Left ventricle myocardium inferior (tissue), 1 donor: ENCODE results near the gene PTPRN2. TPM values are rescaled to one million over a fixed set of nuclear protein-coding genes. Genes with fewer than 3 reads are reported as not detected.

ENCODE experiments used
- DNase-seq: peaks from one replicate; pipeline ENCODE4 v3.0.0-alpha.2; 2020
- H3K27ac ChIP-seq: fragments of 200-600 bp; replicated peaks from 2 replicates; pipeline ENCODE4 v1.8.0; 2021
- H3K27me3 ChIP-seq: fragments of 200-600 bp; 2 replicates; pipeline ENCODE4 v1.8.0; 2021; ENCODE audit warnings: low read depth
- H3K36me3 ChIP-seq: fragments of 200-600 bp; 2 replicates; pipeline ENCODE4 v1.8.0; 2021
- H3K4me1 ChIP-seq: fragments of 200-600 bp; 2 replicates; pipeline ENCODE4 v1.8.0; 2021
- H3K4me3 ChIP-seq: fragments of 200-600 bp; 2 replicates; pipeline ENCODE4 v1.8.0; 2021; ENCODE audit warnings: mild to moderate bottlenecking, moderate library complexity
- H3K9me3 ChIP-seq: fragments of 200-600 bp; replicated peaks from 2 replicates; pipeline ENCODE4 v1.8.0; 2021
- intact Hi-C: fragments of 100-400 bp; cut with micrococcal nuclease; formaldehyde crosslinking; loops from one replicate; pipeline ENCODE4 v1.11.0; 2022
- total RNA-seq: library from RNA; stranded (reverse); fragmentation: NEBNext Ultra II Directional; extraction: Animal tissue kit (Norgen Biotek cat#: 25700); gene quantifications from one replicate; pipeline ENCODE4 v1.2.1, GENCODE V29; 2021
- TF ChIP-seq, protein P1 (sequence below): fragments of 200-600 bp; IDR thresholded peaks from 2 replicates; pipeline ENCODE4 v1.8.0; 2021; ENCODE audit warnings: antibody characterized with exemption, mild to moderate bottlenecking, borderline replicate concordance
- donor health status: DM: no; HTN: yes; CAD: no; lungs with severe emphysema.

Gene PTPRN2
- total RNA-seq, 1 donor from 2014 or later: 1.3 TPM

GRCh38 chr7:158174947-158175346 lies 412.7 kb downstream of the PTPRN2 start:
- Histone ChIP-seq H3K9me3 (peaks cover 43% of the 10 kb centered on the region), H3K36me3 (no peaks in the 10 kb centered on the region), H3K27me3 (peaks cover 4% of the 10 kb centered on the region), H3K4me1 (no peaks in the 10 kb centered on the region), H3K27ac (no peak overlapping the region), H3K4me3 (no peak overlapping the region)
- intact Hi-C loops: no loop called here
- TF ChIP-seq, protein P1, sequence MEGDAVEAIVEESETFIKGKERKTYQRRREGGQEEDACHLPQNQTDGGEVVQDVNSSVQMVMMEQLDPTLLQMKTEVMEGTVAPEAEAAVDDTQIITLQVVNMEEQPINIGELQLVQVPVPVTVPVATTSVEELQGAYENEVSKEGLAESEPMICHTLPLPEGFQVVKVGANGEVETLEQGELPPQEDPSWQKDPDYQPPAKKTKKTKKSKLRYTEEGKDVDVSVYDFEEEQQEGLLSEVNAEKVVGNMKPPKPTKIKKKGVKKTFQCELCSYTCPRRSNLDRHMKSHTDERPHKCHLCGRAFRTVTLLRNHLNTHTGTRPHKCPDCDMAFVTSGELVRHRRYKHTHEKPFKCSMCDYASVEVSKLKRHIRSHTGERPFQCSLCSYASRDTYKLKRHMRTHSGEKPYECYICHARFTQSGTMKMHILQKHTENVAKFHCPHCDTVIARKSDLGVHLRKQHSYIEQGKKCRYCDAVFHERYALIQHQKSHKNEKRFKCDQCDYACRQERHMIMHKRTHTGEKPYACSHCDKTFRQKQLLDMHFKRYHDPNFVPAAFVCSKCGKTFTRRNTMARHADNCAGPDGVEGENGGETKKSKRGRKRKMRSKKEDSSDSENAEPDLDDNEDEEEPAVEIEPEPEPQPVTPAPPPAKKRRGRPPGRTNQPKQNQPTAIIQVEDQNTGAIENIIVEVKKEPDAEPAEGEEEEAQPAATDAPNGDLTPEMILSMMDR: no peak
- DNase-seq: no peak

DNA sequence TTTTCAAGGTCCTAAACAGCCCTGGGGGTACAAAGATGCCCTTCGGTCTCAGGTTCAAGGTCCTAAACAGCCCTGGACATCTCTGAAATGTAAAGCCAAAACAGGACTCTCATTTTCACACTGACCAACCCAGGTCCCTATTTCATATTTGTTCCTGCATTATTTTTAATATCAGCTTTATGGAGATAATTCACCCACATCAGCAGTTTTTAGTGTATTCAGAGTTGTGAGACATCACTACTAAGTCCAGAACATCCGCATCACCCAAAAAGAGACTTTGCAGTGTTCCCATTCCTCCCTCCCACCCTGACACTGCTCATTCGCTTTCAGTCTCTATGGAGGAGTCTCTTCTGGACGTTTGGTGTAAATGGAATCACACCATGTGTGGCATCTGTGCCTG lies 420.2 kb downstream of the PTPRN2 start:
- Histone ChIP-seq H3K27ac (no peak overlapping the region), H3K27me3 (peaks cover 22% of the 10 kb centered on the region), H3K4me1 (no peaks in the 10 kb centered on the region), H3K4me3 (no peak overlapping the region), H3K36me3 (no peaks in the 10 kb centered on the region), H3K9me3 (no peaks in the 10 kb centered on the region)
- intact Hi-C loops: no loop called here
- TF ChIP-seq, protein P1: no peak
- DNase-seq: no peak

DNA sequence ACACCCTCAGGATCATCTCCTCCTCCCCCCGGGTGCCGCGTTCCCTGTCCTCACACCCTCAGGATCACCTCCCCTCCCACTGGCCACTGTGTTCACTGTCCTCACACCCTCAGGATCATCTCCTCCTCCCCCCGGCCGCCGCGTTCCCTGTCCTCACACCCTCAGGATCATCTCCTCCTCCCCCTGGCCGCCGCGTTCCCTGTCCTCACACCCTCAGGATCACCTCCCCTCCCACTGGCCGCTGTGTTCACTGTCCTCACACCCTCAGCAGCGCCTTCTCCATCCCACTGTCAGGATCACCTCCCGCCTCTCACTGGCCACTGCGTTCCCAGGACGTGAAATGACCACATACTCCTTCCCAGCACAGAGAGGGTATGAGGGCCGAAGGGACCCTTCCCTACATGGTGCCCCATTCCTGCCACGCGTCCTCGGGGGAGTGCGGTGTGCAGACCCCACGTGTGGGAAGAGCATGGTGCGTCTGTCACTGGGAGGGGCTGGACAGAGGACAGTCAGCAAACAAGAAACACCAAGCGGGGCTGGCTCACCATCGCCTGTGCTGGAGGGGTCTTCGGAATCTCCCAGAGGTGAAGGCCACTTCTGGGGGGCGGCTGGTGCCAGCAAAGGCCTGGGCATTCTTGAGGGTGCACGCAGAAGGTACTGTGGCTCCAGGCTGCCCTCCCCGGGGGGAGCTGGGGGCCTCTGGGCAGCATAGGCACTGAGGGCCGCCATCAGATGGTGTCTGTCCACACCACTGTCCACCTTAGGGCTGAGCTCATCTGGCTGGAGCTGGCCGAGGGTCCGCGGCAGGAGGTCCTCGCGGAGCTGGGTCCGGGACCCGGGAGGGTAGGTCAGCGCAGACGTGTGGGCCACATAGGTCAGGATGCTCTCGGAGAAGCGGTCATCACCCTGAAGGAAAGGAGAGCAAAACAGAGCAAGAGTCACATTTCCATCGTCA lies 421.0 kb downstream of the PTPRN2 start:
- H3K9me3 ChIP-seq: no peaks in the 10 kb centered on the region
- TF ChIP-seq, protein P1: no peak
- intact Hi-C loops: no loop called here

GRCh38 chr7:158165711-158166110 lies 421.9 kb downstream of the PTPRN2 start:
- Histone ChIP-seq H3K27ac (no peak overlapping the region), H3K4me1 (no peaks in the 10 kb centered on the region), H3K36me3 (no peaks in the 10 kb centered on the region), H3K4me3 (no peak overlapping the region), H3K27me3 (peaks cover 22% of the 10 kb centered on the region), H3K9me3 (no peaks in the 10 kb centered on the region)
- TF ChIP-seq, protein P1: no peak
- intact Hi-C loops: no loop called here
- DNase-seq: no peak

More for the DNA sequence above, 421.0 kb downstream of the PTPRN2 start:
- no peak for DNase-seq
- H3K27me3 ChIP-seq: peaks cover 22% of the 10 kb centered on the region
- no peak overlapping the region for H3K4me3 ChIP-seq
- H3K4me1 ChIP-seq: no peaks in the 10 kb centered on the region
- H3K27ac ChIP-seq: no peak overlapping the region
- no peaks in the 10 kb centered on the region for H3K36me3 ChIP-seq

DNA sequence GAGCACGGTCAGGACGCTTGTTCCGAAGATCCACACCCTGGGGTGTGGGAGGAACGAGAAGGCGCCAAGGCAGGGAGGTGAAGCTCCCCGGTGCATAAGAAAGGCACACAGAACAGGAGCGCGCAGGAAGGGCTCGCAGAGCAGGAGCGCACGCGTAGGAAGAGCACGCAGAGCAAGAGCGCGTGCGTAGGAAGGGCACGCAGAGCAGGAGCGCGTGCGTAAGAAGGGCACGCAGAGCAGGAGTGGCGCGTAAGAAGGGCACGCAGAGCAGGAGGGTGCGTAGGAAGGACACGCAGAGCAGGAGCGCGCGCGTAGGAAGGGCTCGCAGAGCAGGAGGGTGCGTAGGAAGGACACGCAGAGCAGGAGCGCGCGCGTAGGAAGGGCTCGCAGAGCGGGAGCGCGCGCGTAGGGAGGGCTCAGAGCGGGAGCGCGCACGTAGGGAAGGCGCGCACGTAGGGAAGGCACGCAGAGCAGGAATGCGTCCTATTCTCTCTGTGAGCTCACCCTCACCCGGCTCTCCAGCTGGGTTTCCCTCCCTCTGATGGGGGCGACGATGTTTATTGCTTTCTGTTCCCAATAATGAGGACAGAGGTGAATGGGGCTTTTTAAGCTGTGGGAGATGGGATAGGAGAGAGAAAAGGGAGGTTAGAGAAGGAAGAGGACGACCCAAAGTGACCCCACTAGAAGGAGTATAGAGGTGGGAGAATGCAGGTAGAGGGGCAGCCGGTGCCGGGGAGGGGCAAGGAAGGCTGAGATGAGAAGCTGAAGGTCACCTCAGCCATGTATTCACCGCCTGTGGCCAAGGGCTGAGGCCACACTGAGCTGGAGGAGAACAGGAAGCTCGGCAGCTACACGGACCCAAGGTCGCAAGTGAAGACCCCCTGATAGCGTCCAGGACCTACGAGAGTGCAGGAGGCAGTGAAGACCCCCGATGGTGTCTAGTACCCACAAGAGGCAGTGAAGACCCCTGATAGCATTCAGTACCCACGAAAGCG lies 423.2 kb downstream of the PTPRN2 start:
- Histone ChIP-seq H3K4me3 (no peak overlapping the region), H3K4me1 (no peaks in the 10 kb centered on the region), H3K9me3 (no peaks in the 10 kb centered on the region), H3K36me3 (no peaks in the 10 kb centered on the region), H3K27me3 (peaks cover 22% of the 10 kb centered on the region), H3K27ac (no peak overlapping the region)
- no peak for DNase-seq
- TF ChIP-seq, protein P1: no peak
- intact Hi-C loops: no loop called here
